Endometrium (tissue), 2 donors: Measurements from ENCODE around the gene MRPS12.

Source experiments
- FAIRE-seq: peaks from 2 replicates; lab custom pipeline; 2012; peaks lifted over from hg19 to GRCh38; lab: Jason Lieb, UNC
- donor health status: control.
- donor health status: control.

Gene MRPS12

GRCh38 chr19:38911388-38912001, 19.2 kb upstream of the MRPS12 start:
- FAIRE-seq = no peak

DNA sequence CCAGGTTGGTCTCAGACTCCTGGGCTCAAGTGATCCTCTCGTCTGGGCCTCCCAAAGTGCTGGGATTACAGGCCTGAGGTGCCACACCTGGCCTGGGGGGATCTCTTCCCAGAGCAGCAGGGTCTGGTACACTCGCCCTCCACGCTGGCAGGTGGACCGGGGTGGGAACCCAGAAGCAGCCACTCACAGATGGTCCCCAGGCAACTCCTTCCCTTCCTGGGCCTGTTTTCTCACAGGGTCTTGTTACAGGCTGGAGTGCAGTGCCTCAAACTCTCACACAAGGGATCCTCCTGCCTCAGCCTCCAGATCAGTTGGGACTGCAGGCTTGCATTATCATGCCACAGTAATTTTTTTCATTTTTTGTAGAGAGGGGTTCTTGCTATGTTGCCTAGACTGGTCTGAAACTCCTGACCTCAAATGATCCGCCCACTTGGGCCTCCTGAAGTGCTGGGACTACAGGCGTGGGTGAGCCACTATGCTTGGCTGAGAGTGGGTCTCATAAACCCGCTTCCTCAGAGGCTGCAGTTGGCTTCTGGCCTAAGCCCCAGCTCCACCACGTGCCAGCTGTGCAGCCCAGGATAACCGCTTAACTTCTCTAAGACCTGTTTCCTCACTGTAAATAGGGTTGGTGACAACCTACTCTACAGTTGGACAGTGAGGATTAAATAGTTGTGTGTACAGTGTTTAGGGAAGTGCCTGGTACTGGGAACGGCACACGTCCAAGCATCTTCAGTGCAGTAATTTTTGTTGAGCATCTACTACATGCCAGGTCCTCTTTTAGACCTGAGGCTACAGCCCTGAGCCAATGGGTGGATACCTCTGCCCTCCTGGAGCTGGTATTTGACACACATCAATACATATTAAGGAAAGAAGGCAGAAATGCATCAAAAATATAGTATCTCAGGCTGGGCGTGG, 17.9 kb upstream of the MRPS12 start:
- FAIRE-seq = no peak

GRCh38 chr19:38913958-38914357, 16.8 kb upstream of the MRPS12 start:
- no peak for FAIRE-seq

DNA sequence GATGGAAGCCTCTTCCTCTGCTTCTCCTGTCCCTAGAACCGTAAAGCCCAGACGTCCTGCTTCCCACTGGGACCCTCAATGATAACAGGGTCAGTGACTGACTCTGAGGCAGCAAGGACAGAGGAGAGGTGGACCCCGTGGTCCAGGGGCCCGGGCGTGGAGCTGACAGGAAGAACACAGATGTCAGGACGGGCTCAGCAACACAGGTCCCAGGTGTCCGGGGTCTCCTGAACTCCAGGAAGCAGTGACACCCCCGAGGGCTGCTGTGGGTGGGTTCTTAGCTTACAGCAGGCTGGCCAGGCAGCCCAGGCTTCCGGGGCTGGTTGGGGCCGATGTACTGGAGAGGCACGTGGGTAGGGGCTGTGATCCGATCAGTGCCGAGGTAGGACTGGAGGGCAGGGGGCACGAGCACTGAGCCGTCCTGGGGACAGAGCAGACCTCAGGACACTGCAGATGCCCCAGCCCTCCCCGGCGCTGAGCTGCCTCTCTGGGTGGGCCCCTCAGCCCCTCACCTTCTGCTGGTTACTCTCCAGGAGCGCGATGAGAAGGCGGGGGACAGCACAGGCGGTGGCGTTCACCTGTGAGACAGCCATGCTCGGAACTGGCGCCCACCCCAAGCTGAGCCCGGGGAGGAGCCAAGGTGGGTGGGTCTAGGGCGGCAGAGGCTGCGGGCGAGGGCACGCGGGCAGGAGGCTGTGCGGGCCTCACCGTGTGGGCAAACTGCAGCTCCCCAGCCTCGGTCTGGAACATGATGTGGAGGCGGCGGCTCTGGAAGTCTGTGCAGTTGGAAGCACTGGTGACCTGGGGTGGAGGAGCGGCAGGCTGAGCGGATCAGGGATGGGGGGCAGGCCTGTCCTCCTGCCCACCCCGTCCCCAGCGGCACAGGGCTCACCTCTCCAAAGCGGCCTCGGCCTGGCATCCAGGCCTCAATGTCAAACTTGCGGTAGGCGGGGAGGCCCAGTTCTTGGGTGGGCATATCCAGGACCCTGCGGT, 15.1 kb upstream of the MRPS12 start:
- FAIRE-seq = no peak

- no peak for FAIRE-seq
Measured at GRCh38 chr19:38917516-38917915, 13.2 kb upstream of the MRPS12 start.

DNA sequence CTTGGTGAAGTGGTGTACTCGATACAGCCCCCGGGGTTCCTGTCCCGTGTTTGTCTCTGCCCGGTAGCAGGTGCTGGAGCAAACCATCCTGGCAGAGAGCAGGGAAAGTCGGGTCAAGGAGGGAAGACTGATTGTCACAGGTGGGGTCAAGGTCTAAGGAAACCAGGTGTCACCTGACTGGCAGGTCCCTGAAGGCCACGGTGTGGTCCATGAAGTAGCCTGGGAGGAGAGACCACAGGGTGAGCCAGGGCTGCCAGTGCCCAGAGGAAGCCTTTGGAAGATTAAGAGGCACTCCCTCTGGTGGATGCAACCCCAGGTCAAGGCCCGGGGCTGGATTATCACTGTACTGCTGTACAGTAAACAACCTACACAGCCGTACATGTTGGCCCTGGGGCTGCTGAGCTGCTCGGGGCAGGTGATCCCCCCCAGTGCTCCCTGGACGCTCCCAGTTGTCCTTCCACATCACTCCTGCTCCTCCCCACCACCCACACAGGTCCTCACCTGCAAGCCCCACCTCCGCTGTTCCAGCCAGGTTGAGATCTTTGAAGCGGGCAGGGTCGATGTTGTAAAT, 12.7 kb upstream of the MRPS12 start:
- FAIRE-seq = no peak

DNA sequence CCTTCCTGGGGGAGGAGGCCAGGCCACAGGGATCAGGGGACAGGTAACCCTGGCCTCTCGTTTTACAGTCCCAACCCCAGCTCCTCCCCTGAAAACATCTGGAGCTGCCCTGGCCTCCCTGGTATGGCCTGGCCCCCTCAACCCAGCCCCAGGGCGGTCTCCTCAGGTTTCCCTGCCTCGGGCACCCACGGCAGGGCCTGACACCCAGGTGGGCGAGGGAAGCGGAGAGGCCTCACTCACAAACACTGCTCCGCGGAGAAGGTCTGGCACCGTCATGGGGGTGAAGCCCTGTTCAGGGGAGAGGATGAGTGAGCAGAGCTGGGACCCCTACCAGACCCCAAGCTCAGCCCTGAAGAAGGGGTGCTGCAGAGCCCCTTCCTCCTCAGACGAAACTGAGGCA, 12.2 kb upstream of the MRPS12 start:
- FAIRE-seq = no peak

DNA sequence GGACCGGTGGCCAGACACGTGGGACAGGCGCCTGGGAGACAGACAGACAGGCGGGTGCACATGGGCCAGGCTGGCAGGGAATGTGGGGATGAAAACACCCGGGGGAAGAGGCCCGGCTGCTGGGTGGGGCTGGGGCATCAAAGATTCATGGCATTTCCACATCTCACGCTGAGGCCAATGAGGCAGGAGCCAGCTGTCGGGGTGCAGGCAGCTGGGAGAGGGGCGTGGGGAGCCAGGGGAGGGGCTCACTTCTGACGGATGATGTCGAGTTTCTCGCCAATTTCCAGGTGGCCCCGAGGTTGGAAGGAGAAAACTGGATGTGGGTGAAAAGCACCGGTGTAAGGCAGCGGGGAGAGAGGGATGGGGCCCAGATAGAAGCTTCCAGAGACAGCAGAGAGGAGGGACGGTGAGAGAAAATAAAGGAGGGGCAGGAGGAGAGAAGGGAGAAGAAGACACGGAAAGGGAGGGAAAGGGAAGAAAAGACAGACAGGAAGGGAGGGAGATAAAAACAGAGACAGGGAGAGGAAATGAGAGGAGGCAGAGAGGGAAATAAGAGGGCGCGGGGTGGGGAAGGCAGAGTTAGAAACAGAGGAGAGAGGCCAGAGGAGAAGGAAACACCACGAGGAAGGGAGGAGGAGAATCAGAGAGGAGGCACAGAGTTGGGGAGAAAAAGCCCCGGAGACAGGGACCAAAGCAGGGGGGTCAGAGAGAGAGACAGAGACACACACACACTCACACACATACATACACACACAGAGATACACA, 10.7 kb upstream of the MRPS12 start:
- FAIRE-seq = no peak

- no peak for FAIRE-seq
Measured at GRCh38 chr19:38920602-38921419, 9.9 kb upstream of the MRPS12 start.

DNA sequence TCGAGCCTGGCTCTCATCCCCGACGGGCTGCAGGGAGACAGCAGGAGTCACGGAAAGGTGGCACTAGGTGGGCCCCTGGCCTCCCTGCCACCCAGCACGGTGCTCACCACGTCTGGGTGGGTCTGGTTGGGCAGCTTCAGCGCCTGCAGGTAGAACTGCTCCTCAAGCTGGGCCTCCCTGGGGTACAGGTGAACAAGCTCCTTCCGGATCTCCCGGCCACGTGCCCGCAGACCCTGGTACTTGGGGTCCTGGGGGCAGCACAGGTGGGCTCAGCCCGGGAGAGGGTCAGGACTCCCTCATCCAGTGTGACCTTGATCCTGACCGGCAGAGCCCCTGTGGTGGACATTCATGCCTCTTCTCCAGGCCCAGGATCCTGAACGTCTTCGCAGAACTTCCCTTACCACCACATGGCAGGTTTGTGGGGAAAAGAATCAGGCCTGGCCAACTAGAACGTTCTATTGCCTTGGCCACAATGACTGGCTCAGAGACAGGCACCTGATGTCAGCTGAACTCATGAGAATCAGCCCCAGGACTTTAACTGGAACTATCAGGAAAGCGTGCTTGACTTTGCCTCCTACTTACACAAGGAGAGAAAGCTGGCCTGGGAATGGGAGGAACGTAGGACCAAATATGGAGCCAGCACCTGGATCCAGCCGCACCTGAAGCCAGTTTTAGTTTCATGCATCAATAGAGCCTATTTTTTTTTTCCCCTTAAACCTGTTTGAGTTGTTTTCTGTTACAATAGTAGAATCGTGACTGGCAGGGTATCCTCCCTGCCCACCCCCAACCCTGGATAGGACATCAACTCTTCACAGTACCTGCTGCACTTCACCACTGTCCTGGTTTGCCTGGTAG, 9.1 kb upstream of the MRPS12 start:
- FAIRE-seq = no peak

GRCh38 chr19:38922482-38922881, 8.3 kb upstream of the MRPS12 start:
- no peak for FAIRE-seq

DNA sequence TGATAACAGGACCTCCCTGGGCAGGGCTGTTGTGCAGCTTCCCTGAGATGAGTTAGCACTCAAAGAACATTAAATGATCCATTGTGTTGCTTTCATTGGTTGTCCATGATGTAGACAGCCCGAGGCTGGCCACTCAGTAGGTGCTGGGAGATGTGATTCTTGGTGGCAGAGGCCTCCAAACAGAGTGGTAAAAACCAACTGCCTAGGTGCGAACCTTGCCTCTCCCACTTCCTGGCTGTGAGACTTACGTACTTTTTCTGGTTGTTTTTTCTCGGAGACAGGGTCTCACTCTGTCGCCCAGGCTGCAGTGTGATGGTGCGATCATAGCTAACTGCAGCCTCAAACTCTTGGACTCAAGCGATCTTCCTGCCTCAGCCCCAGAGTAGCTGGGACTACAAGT, 6.4 kb upstream of the MRPS12 start:
- no peak for FAIRE-seq

DNA sequence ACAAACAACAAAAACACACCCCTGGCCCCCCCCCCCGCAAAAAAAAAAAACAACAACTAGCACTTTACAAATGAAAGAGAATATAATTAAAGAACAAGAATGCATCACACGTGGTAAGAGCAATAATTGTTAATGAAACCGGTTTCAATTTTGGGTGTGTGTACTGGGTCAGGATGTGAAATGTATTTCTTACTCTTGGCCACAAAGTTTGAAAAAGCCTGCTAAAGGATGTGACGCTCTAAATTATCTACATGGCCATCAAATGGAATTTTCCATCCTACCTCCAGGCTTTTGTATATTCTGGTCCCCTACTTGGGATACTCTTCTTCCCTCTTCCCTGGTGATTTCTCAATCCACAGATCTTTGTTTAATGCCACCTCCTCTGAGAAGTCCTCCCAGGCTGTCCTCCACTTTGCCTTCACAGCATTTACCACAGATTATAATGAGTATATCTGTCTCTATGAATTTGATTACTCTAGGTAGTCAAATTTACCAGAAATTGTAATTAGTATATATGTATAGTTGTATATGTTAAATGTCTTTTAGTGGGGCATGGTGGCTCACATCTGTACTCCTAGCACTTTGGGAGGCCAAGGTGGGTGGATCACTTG, 2.2 kb upstream of the MRPS12 start:
- FAIRE-seq = no peak

DNA sequence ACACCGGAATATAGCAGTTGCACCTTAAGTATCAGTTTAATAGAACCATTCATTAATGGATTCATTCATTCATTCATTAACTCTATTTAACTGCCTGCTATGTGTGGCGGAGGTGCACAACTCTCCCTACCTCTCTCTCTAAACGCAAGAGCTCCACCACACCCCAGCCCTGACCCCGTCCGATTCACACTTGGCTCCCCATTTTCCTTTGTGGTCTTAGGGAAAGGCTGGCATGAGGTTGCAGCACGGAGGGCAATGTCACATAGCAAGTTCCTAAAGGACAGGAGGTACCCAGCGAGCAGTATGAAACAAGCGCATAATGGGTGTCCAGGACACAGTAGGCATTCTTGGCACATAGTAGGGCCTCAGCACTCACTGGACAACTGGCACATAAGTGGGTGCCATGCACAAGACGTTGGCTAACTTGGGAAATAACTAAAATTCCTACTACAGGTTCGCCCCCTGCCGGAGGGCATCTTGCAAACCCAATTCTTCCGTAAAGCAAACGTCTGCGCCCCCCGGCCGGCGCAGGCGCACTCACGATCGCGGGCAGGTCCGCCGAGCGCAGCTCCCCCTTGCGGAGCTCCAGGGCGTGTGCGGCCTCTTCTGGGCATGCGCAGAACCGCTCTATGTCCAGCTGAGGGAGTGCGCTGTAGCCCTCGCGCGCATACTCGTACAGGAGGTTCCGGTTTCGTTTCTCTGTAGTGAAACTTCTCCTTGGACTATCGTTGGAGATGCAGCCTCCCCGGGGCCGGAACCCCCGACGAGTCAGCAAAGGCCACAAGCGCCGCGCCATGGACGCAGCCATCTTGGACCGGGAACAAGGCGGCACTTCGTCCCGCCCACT, 592 bp upstream of the MRPS12 start, which contains the start of gene SARS2:
TSS of gene SARS2 (minus strand) at position 835 of the 847 bp plus-strand sequence. CDS start at position 808, 27 bp downstream.
- no peak for FAIRE-seq

DNA sequence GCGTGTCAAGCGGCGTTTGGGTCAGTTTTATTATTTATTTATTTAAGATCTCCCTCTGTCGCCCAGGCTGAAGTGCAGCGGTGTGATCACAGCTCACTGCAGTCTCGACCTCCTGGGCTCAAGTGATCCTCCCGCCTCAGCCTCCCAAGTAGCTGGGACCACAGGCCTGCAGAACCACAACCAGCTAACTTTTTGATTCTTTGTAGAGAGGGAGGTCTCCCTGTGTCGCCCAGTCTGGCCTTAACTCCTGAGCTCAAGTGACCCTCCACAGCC, 713 bp downstream of the MRPS12 start:
- FAIRE-seq = no peak

GRCh38 chr19:38932425-38933179, 1.9 kb downstream of the MRPS12 start:
- FAIRE-seq = no peak

GRCh38 chr19:38933544-38933943, 2.8 kb downstream of the MRPS12 start:
- FAIRE-seq = no peak
